Activated naive CD4-positive, alpha-beta T cell (primary cell): ENCODE results near the gene MRS2.

Experiments
- DNase-seq, 4 experiments: peaks; one replicate each; lab custom pipeline; 2025; lab: John Stamatoyannopoulos, UW

Gene MRS2

GRCh38 chr6:24431045-24431451 is 28.3 kb downstream of the MRS2 start:
- no peak for DNase-seq

GRCh38 chr6:24432611-24433010 is 29.9 kb downstream of the MRS2 start:
- no peak for DNase-seq

- no peak for DNase-seq
Measured at GRCh38 chr6:24436979-24437378, 34.2 kb downstream of the MRS2 start.

- DNase-seq, result no peak
Measured at GRCh38 chr6:24439858-24440539, 37.3 kb downstream of the MRS2 start.

- no peak for DNase-seq
Measured at GRCh38 chr6:24440897-24441598, 38.3 kb downstream of the MRS2 start.

GRCh38 chr6:24441599-24441904 is 38.8 kb downstream of the MRS2 start:
- no peak for DNase-seq

GRCh38 chr6:24444588-24444987 is 41.9 kb downstream of the MRS2 start:
- no peak for DNase-seq

- DNase-seq, result no peak
Measured at GRCh38 chr6:24445704-24446103, 43.0 kb downstream of the MRS2 start.

- DNase-seq, result no peak
Measured at GRCh38 chr6:24446670-24447069, 43.9 kb downstream of the MRS2 start.

GRCh38 chr6:24448396-24448795 is 45.7 kb downstream of the MRS2 start:
- DNase-seq, result no peak

- no peak for DNase-seq
Measured at GRCh38 chr6:24448828-24449525, 46.2 kb downstream of the MRS2 start.

- DNase-seq, result no peak
Measured at GRCh38 chr6:24451581-24452388, 49.0 kb downstream of the MRS2 start.

- no peak for DNase-seq
Measured at GRCh38 chr6:24453921-24454320, 51.2 kb downstream of the MRS2 start.

GRCh38 chr6:24454452-24454851 is 51.7 kb downstream of the MRS2 start:
- DNase-seq, result no peak

- DNase-seq, result no peak
Measured at GRCh38 chr6:24455061-24455460, 52.3 kb downstream of the MRS2 start.

GRCh38 chr6:24458134-24458533 is 55.4 kb downstream of the MRS2 start:
- DNase-seq, result no peak

GRCh38 chr6:24458941-24459340 is 56.2 kb downstream of the MRS2 start:
- DNase-seq, result no peak

- no peak for DNase-seq
Measured at GRCh38 chr6:24460966-24461365, 58.2 kb downstream of the MRS2 start.

GRCh38 chr6:24464253-24465038 is 61.7 kb downstream of the MRS2 start:
- no peak for DNase-seq

GRCh38 chr6:24469811-24470210 is 67.1 kb downstream of the MRS2 start:
- DNase-seq, result no peak

GRCh38 chr6:24472181-24472580 is 69.4 kb downstream of the MRS2 start:
- no peak for DNase-seq
